ENCODE measurements around the gene CEP41.
"Not testable (repeated sequence)": the region's sequence is repeated elsewhere in the genome, so short reads cannot be mapped to it uniquely, and the experiment has no call there.

The CEP41 gene

DNA sequence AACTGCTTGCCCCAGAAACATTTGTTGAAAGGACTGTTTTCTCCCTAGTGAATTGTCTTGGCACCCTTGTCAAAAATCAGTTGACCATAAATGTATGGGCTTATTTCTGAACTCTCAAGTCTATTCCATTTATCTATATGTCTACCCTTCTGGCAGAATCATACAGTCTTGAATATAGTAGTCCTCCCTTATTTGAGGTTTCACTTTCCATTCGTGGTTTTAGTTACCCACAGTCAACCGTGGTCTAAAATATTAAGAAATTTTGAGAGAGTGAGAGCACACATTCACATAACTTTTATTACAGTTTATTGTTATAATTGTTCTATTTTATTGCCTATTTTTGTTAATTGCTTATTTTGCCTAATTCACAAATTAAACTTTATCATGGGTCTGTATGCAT, 17.4 kb upstream of the CEP41 start:
- no peak for DNase-seq

DNA sequence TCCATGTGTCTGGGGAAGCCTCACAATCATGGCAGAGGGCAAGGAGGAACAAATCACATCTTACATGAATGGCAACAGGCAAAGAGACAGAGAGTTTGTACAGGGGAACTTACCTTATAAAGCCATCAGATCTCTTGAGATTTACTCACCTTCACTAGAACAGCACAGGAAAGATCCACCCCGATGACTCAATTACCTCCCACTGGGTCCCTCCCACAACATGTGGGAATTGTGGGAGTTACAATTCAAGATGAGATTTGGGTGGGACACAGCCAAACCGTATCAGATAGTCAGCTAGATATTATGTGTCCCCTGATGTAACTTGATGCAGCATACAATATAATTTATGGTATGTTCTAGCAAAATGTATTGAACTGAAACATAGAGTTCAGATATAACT, 14.1 kb upstream of the CEP41 start:
- no peak for DNase-seq

GRCh38 chr7:130452951-130453350, 12.1 kb upstream of the CEP41 start:
- no peak for DNase-seq

- DNase-seq, result not testable (repeated sequence)
These were observed 10.5 kb upstream of the CEP41 start for GRCh38 chr7:130451344-130451743.

- no peak for DNase-seq
These were observed 5.4 kb upstream of the CEP41 start for GRCh38 chr7:130446259-130446658.

DNA sequence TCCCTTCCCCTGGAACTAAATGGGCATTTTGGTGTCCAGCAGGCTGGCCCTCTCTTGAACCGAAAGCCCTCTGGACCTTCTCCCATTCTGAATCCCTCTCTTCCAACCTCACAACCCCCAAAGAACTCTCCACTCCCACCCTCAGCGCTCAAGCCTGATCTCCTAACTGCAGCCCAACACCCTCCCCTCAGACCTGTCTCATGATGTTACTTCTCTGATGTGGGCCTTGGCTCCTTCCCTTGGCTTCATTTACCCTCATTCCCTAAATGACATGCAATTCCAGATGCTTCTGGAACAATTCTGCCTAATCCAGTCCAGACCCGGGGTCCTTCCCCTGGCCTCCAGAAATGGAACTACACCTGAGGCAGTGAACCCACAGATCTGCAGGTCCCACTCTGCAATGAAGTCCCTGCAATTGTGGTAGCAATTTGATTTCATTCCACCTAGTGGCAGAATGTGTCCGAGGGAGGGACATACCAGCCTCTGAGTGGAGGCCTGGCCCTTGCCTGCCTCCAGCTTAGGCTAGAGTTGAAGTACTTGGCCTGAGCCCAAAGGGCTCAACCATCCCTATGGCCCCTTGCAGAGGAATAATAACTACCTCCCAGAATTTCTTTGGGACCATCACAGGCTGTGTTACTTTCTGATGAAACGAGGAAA, 4.1 kb upstream of the CEP41 start:
- DNase-seq, result no peak

GRCh38 chr7:130444234-130444633, 3.4 kb upstream of the CEP41 start:
- DNase-seq, result no peak

- no peak for DNase-seq
These were observed 1.8 kb upstream of the CEP41 start for GRCh38 chr7:130442601-130443000.

GRCh38 chr7:130441408-130441869, 623 bp upstream of the CEP41 start:
- DNase-seq, result no peak

DNA sequence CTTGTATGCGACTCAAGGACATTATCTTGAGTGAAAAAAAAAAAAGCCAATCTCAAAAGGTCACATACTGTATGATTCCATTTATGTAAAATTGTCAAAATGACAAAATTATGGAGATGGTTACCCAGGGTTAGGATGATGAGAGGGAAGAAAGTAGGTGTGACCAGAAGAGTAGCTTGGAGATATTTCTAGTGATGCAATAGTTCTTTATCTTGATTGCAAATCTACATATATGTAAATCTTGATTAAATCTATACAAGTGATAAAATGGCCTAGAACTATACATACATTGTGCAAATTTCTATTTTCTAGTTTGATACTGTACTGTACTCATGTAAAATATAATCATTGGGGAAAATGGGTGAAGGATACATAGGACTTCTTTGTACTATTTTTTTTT, 4.6 kb downstream of the CEP41 start:
- no peak for DNase-seq

GRCh38 chr7:130435311-130435854, 5.4 kb downstream of the CEP41 start:
- no peak for DNase-seq

DNA sequence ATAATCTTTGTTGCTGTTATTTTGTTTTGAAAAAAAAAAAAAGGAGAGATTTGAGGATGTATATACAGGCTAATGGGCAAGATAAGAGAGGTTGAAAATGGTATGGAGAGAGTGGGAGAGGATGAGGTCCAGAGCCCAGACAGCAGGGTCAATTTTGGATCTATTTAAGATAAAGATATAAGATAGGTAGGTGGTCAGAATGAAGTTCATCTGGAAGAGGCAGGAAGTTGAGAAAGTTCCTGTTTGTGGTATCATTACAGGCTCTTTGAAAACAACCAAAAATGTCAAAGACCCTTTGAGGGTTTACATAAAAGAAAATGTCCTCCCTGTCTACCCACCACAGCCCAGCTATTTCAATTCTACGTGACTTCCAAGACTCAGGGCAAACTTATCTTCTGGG, 7.5 kb downstream of the CEP41 start:
- no peak for DNase-seq

DNA sequence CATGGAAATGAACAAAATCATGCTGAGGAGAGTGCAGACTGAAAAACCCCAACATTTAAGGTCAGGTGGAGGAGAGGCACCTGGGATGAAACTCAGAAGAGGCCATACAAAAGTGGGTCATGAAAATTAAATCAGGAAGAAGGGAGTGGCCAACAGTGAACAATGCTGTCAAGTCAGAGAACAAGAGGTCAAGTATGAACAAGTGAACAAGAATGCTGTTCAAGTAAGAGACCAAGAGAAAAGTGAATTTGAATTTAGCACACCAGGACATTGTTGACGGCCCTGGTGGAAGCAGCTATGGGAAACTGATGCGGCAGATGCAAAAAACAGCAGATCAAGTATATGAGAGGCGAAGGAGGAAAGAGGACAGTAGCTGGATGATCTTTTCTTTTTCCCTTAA, 7.9 kb downstream of the CEP41 start:
- no peak for DNase-seq

DNA sequence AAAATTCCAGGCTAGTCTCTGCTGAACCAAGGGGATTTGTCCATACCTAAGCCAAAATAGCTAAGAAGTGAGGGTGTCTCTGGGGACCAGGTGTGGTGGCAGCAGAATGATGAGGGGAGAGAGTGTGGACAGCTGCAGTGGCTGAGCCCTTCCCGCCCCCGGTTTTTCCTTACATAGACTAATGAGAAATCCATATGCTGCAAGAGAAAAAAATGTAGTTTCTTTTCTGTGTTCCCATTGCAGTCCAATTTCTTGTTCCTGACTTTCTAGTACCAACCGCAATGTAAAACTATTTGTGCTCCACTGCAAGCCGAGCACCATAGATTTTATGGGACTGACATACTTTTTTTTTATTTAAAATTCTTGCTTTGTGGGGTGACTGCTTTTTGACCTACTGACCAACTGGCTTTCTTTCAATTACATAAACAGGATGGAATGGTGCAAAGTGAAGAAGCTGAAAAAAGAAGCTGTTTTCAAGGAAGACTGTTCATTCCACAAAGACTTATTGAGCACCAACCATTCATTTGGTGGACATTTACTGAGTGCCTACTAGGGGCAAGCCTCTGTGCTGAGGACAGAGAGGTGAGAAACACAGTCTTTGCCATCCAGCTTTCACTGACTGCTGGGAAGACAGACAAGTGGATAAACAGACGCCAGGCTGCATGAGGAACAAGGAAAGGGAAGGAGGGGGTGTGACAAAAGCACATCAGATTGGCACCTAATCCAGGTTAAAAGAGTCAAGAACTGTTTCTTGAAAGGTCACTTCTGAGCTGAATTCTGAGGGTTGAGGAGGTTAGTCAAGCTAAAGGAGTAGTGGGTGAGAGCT, 9.8 kb downstream of the CEP41 start:
- DNase-seq, result no peak

- no peak for DNase-seq
These were observed 10.7 kb downstream of the CEP41 start for GRCh38 chr7:130430115-130430514.

DNA sequence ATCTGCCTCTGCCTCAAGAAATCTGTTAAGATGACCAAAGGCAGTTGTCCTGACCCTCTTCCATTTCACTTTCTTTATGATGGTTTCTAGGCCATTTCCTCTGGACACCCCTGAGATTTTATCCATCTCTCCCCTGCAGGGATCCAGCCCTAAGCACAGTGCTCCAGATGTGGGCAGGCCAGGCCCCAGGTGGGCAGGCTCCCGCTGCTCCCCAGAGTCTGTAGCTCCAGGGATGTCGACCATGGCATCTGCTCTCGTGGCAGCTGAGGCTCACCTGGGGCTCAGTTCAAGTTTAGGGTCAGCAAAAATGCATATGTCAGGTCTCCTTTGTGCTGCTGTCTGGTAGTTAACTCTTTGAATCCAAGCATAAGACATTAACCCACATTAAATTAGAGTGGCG, 11.8 kb downstream of the CEP41 start:
- no peak for DNase-seq

- no peak for DNase-seq
These were observed 14.3 kb downstream of the CEP41 start for GRCh38 chr7:130426564-130426963.

- DNase-seq, result no peak
These were observed 15.0 kb downstream of the CEP41 start for GRCh38 chr7:130425796-130426195.

DNA sequence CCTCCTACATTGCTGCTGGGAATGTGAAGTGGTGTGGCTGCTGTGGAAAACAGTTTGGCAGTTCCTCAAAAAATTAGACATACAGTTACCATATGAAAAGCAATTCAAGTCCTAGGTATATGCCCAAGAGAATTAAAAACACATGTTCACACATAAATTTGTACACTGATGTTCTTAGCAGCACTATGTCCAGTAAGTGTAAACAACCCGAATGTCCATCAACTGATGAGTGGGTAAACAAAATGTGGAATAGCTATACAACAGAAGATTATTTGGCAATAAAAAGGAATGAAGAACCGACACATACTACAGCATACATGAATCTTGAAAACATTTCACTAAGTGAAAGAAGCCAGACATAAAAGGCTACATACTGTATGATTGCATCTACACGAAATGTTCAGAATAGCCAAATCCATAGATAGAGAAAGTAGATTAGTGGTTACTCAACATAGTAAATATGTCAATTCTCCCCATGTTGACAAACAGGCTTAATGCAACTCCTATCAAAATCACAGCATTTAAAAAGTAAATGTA, 17.2 kb downstream of the CEP41 start:
- no peak for DNase-seq

- no peak for DNase-seq
These were observed 19.1 kb downstream of the CEP41 start for GRCh38 chr7:130421684-130422083.

- DNase-seq, result no peak
These were observed 19.8 kb downstream of the CEP41 start for GRCh38 chr7:130420943-130421578.

- DNase-seq, result no peak
These were observed 21.2 kb downstream of the CEP41 start for GRCh38 chr7:130419658-130420057.

- DNase-seq, result no peak
These were observed 22.5 kb downstream of the CEP41 start for GRCh38 chr7:130418306-130418705.

Measured in activated CD8-positive, alpha-beta memory T cell treated with anti-CD3 and anti-CD28 coated beads, Interleukin-2, amount 50 U/mL, for 48 hours (primary cell).